GM19238 (cell line): Measurements from ENCODE around the gene ATPAF2.

ENCODE experiments used
- DNase-seq: peaks from one replicate; pipeline ENCODE4 v3.0.0; 2011; ENCODE audit warnings: low spot score; ENCODE audit not compliant: insufficient read length

The ATPAF2 gene

DNA sequence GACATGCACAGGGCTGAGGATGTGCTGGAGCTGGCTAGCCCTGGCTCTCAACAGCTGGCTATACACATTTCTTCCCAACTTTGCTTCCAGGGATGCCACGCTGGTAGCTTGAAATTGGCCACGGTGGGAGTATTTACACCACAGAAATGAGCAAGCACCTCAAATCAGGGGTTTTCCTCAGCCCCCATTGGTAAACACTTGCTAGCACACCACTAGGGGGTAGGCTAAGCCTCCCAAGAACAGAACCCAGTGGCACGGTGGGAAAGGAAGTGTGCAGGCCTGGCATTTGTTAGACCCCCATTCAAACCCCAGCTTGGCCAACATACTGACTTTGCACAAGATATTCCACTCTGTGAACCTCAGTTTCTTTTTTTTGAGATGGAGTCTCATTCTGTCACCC is 53.4 kb downstream of the ATPAF2 start:
- DNase-seq, result no peak

DNA sequence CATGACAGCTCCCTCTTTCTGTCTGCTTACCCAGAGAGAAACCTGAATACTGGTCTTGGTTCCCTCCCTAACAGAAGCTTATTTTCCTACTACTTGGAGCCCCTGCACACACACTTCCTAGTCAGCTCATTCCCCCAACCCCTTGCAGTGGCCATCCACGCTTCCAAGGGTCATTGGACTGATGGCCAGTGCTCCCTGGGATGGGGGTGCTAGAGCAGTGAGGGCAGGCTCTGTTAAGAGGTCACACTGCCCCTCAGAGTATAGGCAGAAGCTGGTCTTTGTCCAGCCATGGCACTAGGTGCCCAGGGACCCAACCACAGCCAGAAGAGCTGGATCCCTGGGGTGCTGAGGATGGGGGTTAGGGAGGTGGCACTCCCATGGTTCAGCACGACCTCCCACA is 53.8 kb downstream of the ATPAF2 start:
- no peak for DNase-seq

DNA sequence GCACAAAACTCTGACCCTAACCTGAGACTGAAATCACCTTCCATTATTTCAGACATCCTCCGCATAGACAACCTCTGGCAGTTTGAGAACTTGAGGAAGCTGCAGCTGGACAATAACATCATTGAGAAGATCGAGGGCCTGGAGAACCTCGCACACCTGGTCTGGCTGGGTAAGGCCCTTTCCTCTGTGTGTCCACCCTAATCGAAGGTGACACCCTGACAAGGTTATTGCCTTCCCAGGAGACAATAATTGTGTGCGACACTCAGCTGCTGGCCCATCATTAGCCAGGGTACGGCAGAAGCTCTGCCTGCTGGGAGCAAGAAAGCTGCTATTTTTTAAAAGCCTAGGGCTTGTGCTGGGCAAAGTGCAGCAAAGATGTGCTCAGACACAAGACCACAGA is 55.2 kb downstream of the ATPAF2 start:
- DNase-seq, result no peak

DNA sequence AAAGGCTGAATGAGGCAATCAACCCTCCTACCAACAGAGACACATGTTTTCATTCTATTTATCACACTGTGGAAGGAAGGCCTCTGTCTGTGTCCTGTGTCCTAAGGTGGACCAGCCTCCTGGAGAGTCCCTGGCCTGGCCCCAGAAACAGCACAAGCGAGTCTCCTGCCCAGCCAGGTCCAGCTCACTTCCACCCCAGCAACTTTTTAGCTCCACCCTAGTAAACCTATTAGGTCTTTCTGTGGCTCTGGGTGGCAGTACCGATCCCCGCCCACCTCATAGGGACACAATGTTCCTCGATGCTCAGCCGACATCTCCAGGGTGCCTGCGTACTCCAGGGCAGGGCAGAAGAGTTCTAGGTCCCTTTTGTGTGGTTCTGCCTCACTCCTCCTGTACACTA is 55.6 kb downstream of the ATPAF2 start:
- DNase-seq, result no peak

DNA sequence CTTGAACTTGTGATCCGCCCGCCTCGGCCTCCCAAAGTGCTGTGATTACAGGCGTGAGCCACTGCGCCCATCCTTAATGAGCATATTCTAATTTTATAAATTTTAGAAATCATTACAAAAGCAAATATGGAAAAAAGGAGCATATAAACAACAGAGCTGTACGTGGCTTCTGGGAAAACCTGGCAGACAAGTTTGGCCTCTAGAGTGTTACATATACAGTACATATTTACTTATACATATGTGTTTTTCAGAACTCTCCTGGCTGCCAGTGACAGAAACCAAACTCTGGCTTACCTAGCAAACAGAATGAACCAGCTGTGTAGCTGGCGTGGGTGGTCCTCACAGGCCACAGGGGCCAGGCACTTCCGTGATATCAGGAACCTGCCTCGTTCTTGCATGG is 56.2 kb downstream of the ATPAF2 start:
- DNase-seq, result no peak

DNA sequence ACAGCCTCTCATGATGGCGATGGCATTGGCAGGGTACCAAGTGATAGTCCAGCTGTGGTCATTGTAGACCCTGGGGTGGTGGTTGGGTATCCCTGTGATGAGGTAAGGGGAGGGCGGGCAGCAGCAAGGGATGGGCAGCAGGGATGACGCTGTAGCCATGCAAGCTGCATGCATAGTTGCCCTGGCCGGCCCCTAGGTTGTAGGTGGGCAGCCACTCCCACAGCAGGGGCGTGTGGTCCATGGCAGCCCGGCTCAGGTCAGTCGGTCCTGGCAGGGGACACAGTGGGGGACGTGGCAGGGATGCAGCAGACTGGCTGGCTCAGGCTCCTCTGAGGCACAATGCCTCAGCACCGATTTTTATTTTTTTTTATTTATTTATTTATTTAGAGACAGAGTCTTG is 57.6 kb downstream of the ATPAF2 start:
- DNase-seq, result no peak

DNA sequence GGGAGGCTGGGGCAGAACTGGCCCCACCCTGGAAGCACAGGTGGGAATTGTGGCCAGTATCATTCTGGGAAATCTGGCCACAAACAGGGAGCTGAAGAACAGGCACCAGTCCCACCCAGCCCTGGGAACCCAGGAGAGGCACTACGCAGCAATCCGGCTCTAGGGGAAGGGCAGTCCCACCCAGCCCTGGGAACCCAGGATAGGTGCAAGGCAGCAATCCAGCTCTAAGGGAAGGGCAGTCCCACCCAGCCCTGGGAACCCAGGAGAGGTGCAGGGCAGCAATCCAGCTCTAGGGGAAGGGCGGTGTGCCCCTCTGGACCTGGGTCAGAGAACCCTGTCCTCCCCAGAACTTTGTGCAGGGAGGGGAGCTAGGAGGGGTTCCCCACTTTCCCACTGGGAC is 59.2 kb downstream of the ATPAF2 start:
- DNase-seq, result no peak

DNA sequence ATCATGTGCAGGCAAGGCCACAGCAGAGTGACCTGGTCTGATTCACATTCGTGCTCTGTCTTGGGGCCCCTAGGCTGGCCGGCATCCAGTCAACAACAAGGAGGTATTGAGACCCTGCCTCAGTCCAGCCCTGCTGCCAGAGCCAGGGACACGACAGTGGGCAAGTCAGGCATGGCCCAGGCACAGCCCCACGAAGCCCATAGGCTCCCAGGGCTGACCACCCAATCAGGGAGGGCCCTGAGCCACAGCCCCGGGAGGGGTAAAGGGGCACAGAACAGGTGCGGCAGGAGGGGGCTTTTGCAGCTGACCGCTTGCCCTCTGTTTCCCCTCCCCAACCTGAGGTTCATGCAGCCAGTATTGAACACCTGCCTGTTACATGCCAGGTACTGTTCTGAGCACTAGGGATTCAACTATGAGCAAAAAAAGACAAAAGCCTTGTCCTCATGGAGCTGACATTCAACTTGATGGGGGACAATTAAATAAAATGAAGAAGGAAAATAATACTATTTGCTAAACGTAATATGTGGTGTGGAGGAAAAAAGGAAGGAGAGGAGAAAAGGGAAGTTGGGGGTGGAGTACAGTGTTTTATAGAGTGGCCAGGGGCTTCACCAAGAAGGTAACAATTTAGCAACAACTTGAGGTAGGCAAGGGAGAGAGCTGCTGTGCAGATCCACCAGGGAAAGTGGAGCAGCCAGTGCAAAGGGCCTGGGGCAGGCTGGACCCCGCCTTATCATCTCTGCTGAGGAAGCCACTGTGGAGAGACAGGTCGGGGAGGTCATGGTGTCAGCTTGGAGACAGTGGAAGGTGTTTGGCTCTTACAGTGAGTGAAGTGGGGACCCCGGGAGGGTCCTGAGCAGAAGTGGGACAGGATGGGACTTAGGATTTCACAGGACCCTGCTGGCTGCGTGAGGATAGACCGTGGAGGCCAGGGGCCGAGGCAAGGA is 60.2 kb downstream of the ATPAF2 start:
- DNase-seq, result no peak

DNA sequence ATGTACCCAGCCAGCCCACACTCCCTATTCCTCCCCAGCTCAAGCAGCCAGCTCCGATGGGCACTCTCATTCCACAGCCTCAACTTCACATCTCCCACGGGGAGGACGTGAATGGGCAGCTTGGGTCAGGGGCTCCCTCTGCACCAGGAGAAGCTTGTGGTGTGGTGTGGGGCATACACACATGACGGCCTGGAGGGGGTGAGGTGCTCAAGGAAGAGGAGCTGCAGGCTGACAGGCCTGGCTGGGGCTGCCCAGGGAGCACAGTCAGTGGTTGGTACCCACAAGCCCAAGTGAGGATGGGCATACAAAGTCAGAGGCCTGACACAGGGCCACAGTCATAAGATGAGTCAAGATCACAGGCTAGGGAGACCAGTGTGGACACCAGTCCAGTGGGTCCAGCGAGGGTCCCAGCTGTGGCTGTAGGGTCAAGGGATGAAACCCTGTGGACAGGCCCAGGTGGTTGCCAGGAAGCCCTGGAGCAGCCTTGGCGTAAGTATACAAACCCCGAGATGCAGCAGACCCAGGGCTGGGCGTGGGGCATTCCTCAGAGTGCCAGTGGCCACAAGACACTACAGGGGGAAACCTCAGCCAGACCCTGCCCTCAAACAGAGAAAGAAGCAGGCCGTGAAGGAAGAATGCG is 61.9 kb downstream of the ATPAF2 start:
- DNase-seq, result no peak

DNA sequence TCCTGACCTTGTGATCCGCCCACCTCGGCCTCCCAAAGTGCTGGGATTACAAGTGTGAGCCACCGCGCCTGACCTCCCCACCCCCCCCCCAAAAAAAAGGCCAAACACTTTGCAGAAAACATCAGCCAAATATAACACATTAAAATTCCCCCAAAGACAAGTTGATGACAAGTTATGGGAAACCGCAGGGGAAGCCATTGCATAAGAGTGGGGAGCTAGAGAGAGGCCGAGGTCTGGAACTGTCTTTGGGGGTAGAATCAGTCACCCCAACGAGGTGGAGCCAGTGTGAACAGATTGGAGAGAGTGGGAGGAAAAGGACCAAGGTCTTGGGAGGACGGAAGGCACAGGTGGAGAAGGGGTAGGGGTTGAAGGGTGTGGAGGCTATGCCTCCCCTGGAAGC is 63.5 kb downstream of the ATPAF2 start:
- no peak for DNase-seq

DNA sequence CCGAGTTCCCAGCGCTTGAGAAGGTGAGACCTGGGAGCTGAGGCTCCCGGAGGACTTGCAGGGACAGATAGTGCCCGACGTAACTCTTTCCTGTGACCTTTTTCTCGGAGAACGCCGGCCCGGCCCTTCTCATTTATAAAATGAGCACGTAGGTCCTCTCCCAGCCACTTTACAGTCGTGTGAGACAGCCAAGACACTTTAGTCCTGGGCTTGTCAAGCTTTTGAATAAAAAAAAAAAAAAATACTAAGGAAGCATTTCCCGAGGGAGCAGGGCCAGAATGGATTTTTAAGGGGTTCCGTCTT is 66.1 kb downstream of the ATPAF2 start:
- no peak for DNase-seq

DNA sequence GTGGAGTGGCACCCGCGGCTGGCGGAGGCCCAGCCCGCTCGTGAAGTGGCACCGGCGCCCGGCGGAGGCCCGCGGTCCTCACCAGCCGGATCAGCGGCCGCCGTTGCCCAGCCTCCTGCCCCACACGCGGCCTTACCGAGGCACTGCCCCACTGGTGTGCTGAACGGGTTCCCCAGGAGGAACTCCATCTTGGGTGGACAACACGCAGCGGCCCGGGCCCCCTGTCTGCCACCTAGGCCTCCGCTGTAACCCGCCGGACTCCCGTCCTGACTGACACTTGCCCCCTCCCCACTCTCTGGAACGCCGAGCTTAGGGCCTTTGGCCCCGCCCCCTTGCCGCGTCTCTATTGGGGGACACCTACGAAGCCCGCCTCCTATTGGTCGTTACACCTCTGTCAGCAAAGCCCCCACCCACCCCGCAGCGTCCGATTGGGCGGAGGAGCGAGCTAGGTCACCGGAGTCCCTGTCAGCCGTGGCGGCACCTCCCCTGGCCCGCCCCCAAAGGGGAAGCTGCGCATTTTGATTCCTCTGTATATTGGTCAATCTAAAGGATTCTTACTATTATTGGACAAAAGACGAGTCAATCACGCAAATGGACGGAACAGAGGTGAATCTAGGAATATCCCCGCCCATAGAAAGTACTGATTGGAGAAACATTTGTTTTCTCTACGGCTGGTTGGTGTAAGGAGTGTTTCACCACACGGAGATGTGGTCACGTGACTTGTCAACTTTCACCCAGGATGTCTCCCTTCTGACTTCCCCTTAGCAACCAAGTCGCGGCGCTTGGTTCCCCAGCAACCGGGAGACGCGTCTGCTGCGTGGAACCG is 66.6 kb downstream of the ATPAF2 start, which contains the start of the genes DRC3 and TOM1L2:
Gene DRC3, plus strand, starts transcription at position 737 of the 826 bp plus-strand sequence. CDS start 4,737 bp downstream, outside the sequence.
Gene TOM1L2, minus strand, starts transcription at position 275 of the 826 bp plus-strand sequence. Its CDS starts 87 bp downstream, at position 188.
- peak; percentile 99 for DNase-seq

DNA sequence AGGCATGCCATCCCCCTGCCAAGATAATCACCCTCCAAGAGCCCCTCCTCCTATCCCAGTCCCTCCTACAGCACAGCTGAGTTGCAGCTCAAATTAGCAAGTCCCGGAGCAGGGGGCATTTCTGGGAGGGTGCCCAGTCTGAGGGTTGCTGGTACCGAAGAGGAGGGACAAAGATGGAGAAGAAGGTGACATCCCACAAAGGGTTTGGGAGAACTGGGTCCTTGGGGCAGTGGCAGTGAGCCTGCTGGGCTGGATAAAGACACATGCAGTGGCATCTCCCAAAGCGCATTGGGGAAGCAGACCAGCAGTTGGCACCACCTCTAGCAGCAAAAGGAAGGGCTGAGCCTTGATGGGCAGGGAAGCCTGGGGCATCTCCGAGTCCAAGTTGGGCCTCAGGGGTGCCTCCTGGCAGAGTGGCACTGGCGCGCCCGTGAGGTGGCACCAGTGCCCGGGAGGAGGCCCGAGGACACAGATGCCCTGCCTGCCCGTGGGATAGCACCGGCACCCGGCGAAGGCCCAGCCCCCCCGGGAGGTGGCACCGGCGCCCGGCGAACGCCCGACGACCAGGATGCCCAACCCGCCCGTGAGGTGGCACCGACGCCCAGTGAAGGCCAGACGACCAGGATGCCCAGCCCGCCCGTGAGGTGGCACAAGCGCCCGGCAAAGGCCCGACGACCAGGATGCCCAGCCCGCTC is 67.4 kb downstream of the ATPAF2 start:
- no peak for DNase-seq

DNA sequence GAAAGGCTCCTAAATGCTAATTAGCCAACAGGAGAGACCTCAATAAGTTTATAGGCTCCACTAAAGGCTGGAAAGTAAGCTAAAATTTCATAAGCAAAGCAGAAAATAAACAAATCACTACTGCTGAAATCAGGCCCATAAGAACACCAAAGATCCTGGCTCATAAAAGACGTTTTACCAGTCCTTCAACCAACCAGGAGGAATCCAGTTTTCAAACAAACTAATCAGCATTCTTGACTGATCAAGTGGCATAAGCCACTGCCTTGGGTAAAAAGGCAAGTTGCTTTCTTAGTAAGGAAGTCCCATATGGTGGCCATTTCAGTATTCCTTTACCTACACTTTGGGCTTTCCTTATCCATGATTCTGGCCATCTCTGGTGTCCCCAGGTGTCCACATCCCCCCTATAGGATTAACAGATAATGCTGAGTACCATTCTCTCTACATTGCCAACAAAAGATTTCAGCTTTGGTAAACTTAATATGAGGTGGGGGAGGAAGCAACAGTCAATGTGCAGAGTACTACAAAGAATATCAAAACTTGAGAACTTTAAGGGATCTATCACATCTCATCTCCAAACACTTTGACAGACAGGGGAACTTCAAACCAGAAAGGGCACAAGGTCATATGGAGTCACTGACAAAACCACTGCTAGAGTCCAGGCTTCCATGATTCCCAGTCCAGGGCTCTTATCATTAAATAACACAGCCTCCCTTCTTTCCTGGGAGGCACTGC is 68.1 kb downstream of the ATPAF2 start:
- no peak for DNase-seq
